Progenitor cell of endocrine pancreas (in vitro differentiated cells): Measurements from ENCODE around the gene PHTF2. TPM values are rescaled to one million over a fixed set of nuclear protein-coding genes. Genes with fewer than 3 reads are reported as not detected.

Experiments
- DNase-seq: peaks from one replicate; pipeline ENCODE4 v3.0.0; 2021; ENCODE audit warnings: low spot score; ENCODE audit not compliant: unreplicated experiment
- H3K27ac Mint-ChIP-seq: 2 replicates; pipeline ENCODE4 v1.8.0; 2021; ENCODE audit warnings: mild to moderate bottlenecking, moderate library complexity, mixed read lengths
- H3K27me3 Mint-ChIP-seq: 2 replicates; pipeline ENCODE4 v1.8.0; 2021; ENCODE audit warnings: mixed read lengths
- H3K36me3 Mint-ChIP-seq: 2 replicates; pipeline ENCODE4 v1.8.0; 2022; ENCODE audit warnings: mixed read lengths; ENCODE audit not compliant: insufficient read depth
- H3K4me1 Mint-ChIP-seq: 2 replicates; pipeline ENCODE4 v1.8.0; 2021; ENCODE audit warnings: low read depth, mixed read lengths
- H3K4me3 Mint-ChIP-seq: 2 replicates; pipeline ENCODE4 v1.8.0; 2021; ENCODE audit warnings: low read depth, mild to moderate bottlenecking, moderate library complexity, mixed read lengths
- H3K9me3 Mint-ChIP-seq: 2 replicates; pipeline ENCODE4 v1.8.0; 2021; ENCODE audit warnings: low read depth, mixed read lengths
- total RNA-seq: library from RNA; stranded (reverse); gene quantifications from 2 replicates; pipeline ENCODE4 v1.2.1, GENCODE V29; 2021
- TF ChIP-seq, protein P1 (sequence below): fragments of 200-600 bp; sonication (generic); IDR thresholded peaks from one replicate; pipeline ENCODE4 v1.5.0; 2021; ENCODE audit warnings: antibody characterized with exemption, mild to moderate bottlenecking; ENCODE audit not compliant: unreplicated experiment

Gene PHTF2
- total RNA-seq, 1 donor from 2014 or later: 13.0 TPM

DNA sequence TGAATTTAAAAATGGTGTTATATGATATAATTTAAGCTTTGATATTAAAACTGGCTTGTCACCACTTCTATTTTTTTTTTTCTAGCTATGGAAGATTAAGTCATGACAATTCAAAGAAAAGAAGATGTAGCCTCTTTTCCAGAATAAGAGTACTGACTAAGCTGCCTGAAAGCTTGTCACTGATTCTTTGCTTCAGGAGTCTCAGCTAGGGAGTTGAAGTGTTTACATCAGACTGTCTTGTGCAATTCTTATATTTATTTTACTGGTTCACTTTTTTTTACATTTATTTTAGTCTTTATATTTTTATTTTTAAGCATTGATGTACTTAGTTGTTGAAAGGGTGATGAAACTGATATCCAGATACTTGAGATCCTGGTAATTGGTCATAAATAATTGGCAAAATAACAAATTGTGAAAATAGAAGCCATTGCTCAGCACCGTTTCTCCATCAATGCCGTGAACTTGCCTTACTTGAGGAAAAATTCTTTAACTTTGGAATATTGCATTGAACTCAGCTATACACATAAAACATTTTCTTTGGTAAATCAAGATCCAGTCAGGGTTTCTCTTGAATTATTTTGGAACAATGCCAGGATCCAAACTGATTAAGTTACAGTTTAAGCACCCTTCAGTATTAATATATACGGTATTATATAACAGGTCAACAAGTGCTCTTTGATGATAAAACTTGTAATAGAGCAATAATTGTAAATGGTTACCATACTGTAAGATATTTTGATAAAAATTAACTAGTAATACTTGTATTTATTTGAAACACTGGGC, 156.4 kb downstream of the PHTF2 start:
- Mint-ChIP-seq H3K4me1 (peaks cover 2% of the 10 kb centered on the region), H3K9me3 (peaks cover 2% of the 10 kb centered on the region), H3K27ac (no peak overlapping the region), H3K4me3 (no peak overlapping the region), H3K27me3 (no peaks in the 10 kb centered on the region), H3K36me3 (no peaks in the 10 kb centered on the region)
- DNase-seq: no peak
- TF ChIP-seq, protein P1, sequence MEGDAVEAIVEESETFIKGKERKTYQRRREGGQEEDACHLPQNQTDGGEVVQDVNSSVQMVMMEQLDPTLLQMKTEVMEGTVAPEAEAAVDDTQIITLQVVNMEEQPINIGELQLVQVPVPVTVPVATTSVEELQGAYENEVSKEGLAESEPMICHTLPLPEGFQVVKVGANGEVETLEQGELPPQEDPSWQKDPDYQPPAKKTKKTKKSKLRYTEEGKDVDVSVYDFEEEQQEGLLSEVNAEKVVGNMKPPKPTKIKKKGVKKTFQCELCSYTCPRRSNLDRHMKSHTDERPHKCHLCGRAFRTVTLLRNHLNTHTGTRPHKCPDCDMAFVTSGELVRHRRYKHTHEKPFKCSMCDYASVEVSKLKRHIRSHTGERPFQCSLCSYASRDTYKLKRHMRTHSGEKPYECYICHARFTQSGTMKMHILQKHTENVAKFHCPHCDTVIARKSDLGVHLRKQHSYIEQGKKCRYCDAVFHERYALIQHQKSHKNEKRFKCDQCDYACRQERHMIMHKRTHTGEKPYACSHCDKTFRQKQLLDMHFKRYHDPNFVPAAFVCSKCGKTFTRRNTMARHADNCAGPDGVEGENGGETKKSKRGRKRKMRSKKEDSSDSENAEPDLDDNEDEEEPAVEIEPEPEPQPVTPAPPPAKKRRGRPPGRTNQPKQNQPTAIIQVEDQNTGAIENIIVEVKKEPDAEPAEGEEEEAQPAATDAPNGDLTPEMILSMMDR: no peak

DNA sequence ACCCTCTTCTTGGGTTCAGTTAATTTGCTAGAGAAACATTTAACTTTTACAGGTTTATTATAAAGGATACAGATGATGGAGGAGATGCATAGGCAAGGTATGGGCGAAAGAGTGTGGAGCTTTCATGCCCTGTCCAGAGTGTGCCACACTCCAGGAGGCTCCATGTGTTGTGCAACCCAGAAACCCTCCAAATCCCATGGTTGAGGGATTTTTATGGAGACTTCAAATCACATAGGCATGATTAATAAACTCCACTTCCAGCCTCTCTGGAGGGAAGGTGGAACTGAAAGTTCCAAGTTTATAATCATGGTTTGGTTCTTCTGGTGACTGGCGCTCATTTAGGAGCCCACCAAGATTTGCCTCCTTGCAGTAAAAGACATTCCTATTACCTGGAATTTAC, 159.9 kb downstream of the PHTF2 start:
- no peaks in the 10 kb centered on the region for H3K36me3 Mint-ChIP-seq

DNA sequence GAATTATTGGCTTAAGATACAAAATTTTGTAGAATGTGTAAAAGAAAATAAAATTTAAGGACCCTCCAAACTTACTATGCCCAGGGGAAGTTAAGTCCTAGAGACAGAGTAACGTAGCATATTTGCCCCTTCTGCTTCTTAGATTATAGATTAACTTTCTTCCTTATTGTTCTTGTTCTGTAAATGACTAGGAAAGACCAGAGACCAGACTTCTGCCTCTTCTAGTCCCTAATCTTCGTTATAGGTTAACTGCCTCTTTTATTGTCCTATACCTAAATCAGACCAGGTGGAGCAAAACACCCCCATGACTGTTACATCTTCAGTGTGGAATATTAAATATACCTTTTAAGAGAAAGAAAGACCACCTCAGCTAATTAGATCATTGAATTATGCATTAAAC, 160.5 kb downstream of the PHTF2 start:
- H3K4me1 Mint-ChIP-seq: peaks cover 2% of the 10 kb centered on the region
- H3K36me3 Mint-ChIP-seq: no peaks in the 10 kb centered on the region
- no peaks in the 10 kb centered on the region for H3K9me3 Mint-ChIP-seq
- TF ChIP-seq, protein P1: no peak
- DNase-seq: no peak
- no peak overlapping the region for H3K4me3 Mint-ChIP-seq
- no peaks in the 10 kb centered on the region for H3K27me3 Mint-ChIP-seq
- no peak overlapping the region for H3K27ac Mint-ChIP-seq

More for the DNA sequence above, 159.9 kb downstream of the PHTF2 start:
- H3K9me3 Mint-ChIP-seq: no peaks in the 10 kb centered on the region
- H3K4me3 Mint-ChIP-seq: no peak overlapping the region
- H3K4me1 Mint-ChIP-seq: peaks cover 2% of the 10 kb centered on the region
- no peak for DNase-seq
- H3K27ac Mint-ChIP-seq: no peak overlapping the region
- no peaks in the 10 kb centered on the region for H3K27me3 Mint-ChIP-seq
- TF ChIP-seq, protein P1: no peak

DNA sequence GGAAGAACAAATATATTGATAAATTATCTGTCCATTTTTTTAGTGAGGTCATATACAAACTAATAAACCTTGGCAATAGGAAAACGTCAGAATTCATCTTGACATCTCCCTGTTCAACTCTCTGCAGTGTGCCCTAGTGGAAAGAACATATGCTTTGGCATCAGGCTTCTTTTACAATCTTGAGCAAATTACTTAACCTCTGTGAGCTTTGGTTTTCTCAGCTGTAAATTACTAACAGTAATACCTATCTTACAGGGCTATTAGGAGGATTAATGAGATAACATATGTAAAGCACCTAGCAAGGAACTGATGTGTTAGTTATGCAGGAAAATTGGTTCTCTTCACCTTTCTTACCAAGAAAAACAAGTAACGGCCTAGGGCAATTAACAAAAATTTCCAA, 161.8 kb downstream of the PHTF2 start:
- Mint-ChIP-seq H3K4me1 (peaks cover 2% of the 10 kb centered on the region), H3K9me3 (no peaks in the 10 kb centered on the region), H3K27ac (no peak overlapping the region), H3K27me3 (no peaks in the 10 kb centered on the region), H3K4me3 (no peak overlapping the region), H3K36me3 (no peaks in the 10 kb centered on the region)
- TF ChIP-seq, protein P1: no peak
- no peak for DNase-seq

DNA sequence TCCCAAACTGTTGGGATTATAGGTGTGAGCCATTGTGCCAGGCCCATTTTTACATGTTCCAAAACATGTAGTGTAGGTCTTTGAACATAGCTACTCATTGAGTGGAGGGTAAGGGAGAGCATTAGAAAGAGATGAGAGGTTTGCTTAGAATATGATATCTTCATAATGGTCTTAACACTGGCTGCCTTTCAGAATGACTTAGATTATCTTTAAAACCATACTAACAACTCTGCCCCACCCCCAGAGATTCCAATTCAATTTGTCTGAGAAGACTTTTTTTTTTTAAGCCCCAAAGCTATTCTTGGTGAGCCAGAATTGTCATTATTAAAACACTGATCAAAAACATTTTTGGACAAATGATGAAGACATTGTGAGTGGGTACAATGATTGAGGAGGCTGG, 168.9 kb downstream of the PHTF2 start:
- Mint-ChIP-seq H3K4me3 (no peak overlapping the region), H3K9me3 (no peaks in the 10 kb centered on the region), H3K27ac (no peak overlapping the region), H3K36me3 (no peaks in the 10 kb centered on the region), H3K4me1 (no peaks in the 10 kb centered on the region), H3K27me3 (no peaks in the 10 kb centered on the region)
- TF ChIP-seq, protein P1: no peak
- DNase-seq: no peak
